Activated T-cell treated with anti-CD3 and anti-CD28 coated beads, Interleukin-2, amount 50 U/mL, for 24 hours (primary cell): Measurements from ENCODE around the gene RHBDL1.
A peak's percentile ranks its signal among the peaks of the same experiment; 100 is the strongest.

Experiments
- DNase-seq: peaks from one replicate; pipeline ENCODE4 v3.0.0-alpha.2; 2020
- H3K27ac Mint-ChIP-seq: 2 replicates; pipeline ENCODE4 v1.8.0; 2020; ENCODE audit warnings: mild to moderate bottlenecking, mixed read lengths
- H3K27me3 Mint-ChIP-seq: 2 replicates; pipeline ENCODE4 v1.8.0; 2020; ENCODE audit warnings: mixed read lengths
- H3K36me3 Mint-ChIP-seq: 2 replicates; pipeline ENCODE4 v1.8.0; 2020; ENCODE audit warnings: low read depth, mixed read lengths
- H3K4me1 Mint-ChIP-seq: 2 replicates; pipeline ENCODE4 v1.8.0; 2020; ENCODE audit warnings: low read depth, mixed read lengths
- H3K4me3 Mint-ChIP-seq: 2 replicates; pipeline ENCODE4 v1.8.0; 2020; ENCODE audit warnings: mild to moderate bottlenecking, moderate library complexity, mixed read lengths
- H3K9me3 Mint-ChIP-seq: 2 replicates; pipeline ENCODE4 v1.8.0; 2020; ENCODE audit warnings: mixed read lengths

The RHBDL1 gene

DNA sequence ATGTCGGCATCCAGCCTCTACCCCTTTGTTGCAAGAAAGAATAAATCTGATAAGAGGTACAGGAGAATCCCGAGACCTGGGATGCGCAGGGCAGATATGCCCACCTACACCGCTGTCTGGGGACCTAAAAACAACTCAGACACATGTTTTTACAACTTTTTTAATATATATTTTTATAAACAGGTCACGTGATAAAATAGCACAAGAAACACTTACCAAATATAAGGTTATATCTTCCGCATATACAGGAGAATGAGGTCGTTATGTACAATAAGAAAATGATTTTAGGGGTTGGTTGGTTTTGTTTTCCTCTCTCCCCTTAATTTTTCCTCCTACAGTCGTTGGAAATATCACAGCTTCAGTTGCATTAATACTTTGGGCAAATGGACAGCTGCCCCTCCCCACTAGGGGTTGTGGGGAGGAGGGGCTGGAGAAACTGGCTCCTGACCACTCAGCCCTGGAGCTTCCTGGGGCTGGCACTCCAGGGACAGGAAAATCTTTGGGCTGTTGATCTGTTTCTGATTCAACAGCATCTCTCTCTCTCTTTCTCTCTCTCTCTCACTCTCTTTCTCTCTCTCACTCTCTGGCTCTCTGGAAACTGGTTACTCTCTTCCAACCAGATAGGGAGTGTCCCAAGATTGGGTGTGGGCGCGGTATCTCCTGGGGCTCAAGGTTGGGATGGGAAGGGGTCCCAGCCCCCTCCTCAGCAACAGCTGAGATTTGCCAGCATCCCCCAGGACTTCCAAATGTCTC is 17.1 kb downstream of the RHBDL1 start:
- Mint-ChIP-seq H3K4me1 (peaks cover 37% of the 10 kb centered on the region), H3K27me3 (no peaks in the 10 kb centered on the region), H3K36me3 (peaks cover 18% of the 10 kb centered on the region), H3K4me3 (no peak overlapping the region), H3K9me3 (no peaks in the 10 kb centered on the region), H3K27ac (no peak overlapping the region)
- DNase-seq: no peak

GRCh38 chr16:693364-693763 is 17.9 kb downstream of the RHBDL1 start:
- H3K36me3 Mint-ChIP-seq: peaks cover 15% of the 10 kb centered on the region
- DNase-seq: no peak
- peaks cover 34% of the 10 kb centered on the region for H3K4me1 Mint-ChIP-seq
- no peaks in the 10 kb centered on the region for H3K9me3 Mint-ChIP-seq
- peak overlapping the region; percentile 31 for H3K4me3 Mint-ChIP-seq
- H3K27ac Mint-ChIP-seq: no peak overlapping the region
- H3K27me3 Mint-ChIP-seq: no peaks in the 10 kb centered on the region

- no peaks in the 10 kb centered on the region for H3K9me3 Mint-ChIP-seq
- H3K27ac Mint-ChIP-seq: no peak overlapping the region
- H3K27me3 Mint-ChIP-seq: no peaks in the 10 kb centered on the region
- H3K4me3 Mint-ChIP-seq: peak overlapping the region; percentile 31
- peak; percentile 60 for DNase-seq
- peaks cover 30% of the 10 kb centered on the region for H3K4me1 Mint-ChIP-seq
- H3K36me3 Mint-ChIP-seq: peaks cover 11% of the 10 kb centered on the region
These were observed 18.3 kb downstream of the RHBDL1 start for GRCh38 chr16:693766-694165.

- H3K9me3 Mint-ChIP-seq: no peaks in the 10 kb centered on the region
- peaks cover 9% of the 10 kb centered on the region for H3K36me3 Mint-ChIP-seq
- DNase-seq: no peak
- H3K27ac Mint-ChIP-seq: no peak overlapping the region
- no peaks in the 10 kb centered on the region for H3K27me3 Mint-ChIP-seq
- peaks cover 29% of the 10 kb centered on the region for H3K4me1 Mint-ChIP-seq
- H3K4me3 Mint-ChIP-seq: peak overlapping the region; percentile 67
These were observed 18.9 kb downstream of the RHBDL1 start for GRCh38 chr16:694187-694862.

- peaks cover 29% of the 10 kb centered on the region for H3K4me1 Mint-ChIP-seq
- H3K27me3 Mint-ChIP-seq: no peaks in the 10 kb centered on the region
- no peak for DNase-seq
- H3K27ac Mint-ChIP-seq: no peak overlapping the region
- no peaks in the 10 kb centered on the region for H3K9me3 Mint-ChIP-seq
- H3K36me3 Mint-ChIP-seq: peaks cover 3% of the 10 kb centered on the region
- peak overlapping the region; percentile 46 for H3K4me3 Mint-ChIP-seq
These were observed 19.4 kb downstream of the RHBDL1 start for GRCh38 chr16:694863-695354.

- DNase-seq: peak; percentile 84
- Mint-ChIP-seq H3K27me3 (peaks cover 3% of the 10 kb centered on the region), H3K27ac (peak overlapping the region; percentile 57), H3K9me3 (no peaks in the 10 kb centered on the region), H3K4me3 (peak overlapping the region; percentile 69), H3K36me3 (no peaks in the 10 kb centered on the region), H3K4me1 (peaks cover 31% of the 10 kb centered on the region)
These were observed 20.1 kb downstream of the RHBDL1 start for GRCh38 chr16:695355-696089.

- no peaks in the 10 kb centered on the region for H3K9me3 Mint-ChIP-seq
- H3K27ac Mint-ChIP-seq: no peak overlapping the region
- H3K27me3 Mint-ChIP-seq: peaks cover 34% of the 10 kb centered on the region
- no peak overlapping the region for H3K4me3 Mint-ChIP-seq
- no peak for DNase-seq
- no peaks in the 10 kb centered on the region for H3K36me3 Mint-ChIP-seq
- peaks cover 27% of the 10 kb centered on the region for H3K4me1 Mint-ChIP-seq
These were observed 23.6 kb downstream of the RHBDL1 start for GRCh38 chr16:698911-699671.

GRCh38 chr16:700684-701584 is 25.5 kb downstream of the RHBDL1 start:
- peak; percentile 75 for DNase-seq
- Mint-ChIP-seq H3K27ac (no peak overlapping the region), H3K4me3 (no peak overlapping the region), H3K27me3 (peaks cover 42% of the 10 kb centered on the region), H3K4me1 (peaks cover 18% of the 10 kb centered on the region), H3K9me3 (no peaks in the 10 kb centered on the region), H3K36me3 (no peaks in the 10 kb centered on the region)

GRCh38 chr16:702341-702740 is 26.9 kb downstream of the RHBDL1 start:
- Mint-ChIP-seq H3K36me3 (no peaks in the 10 kb centered on the region), H3K4me3 (no peak overlapping the region), H3K4me1 (peaks cover 15% of the 10 kb centered on the region), H3K9me3 (no peaks in the 10 kb centered on the region), H3K27ac (no peak overlapping the region), H3K27me3 (peaks cover 54% of the 10 kb centered on the region)
- no peak for DNase-seq

DNA sequence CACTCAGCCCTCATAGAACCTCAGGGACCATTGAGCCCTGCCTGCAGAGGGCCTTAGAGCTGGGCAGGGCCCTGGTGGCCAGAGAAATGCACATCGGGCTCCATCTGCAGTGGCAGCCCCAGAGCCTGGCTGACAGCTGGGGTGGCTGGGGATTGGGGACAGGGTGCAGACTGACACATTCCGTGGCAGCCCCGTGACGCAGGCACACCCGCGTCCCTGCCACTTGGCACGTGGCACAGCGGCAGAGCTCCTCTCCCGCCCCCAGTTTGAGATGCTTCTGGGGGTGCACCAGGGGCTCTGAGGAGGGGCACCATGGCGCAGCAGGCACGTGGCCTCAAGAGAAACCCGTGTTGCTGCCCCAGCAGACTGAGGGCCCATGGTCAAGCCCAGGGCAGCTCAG is 27.9 kb downstream of the RHBDL1 start:
- no peak overlapping the region for H3K4me3 Mint-ChIP-seq
- H3K36me3 Mint-ChIP-seq: no peaks in the 10 kb centered on the region
- peaks cover 63% of the 10 kb centered on the region for H3K27me3 Mint-ChIP-seq
- peaks cover 15% of the 10 kb centered on the region for H3K4me1 Mint-ChIP-seq
- H3K27ac Mint-ChIP-seq: no peak overlapping the region
- no peaks in the 10 kb centered on the region for H3K9me3 Mint-ChIP-seq
- DNase-seq: no peak

- H3K4me1 Mint-ChIP-seq: peaks cover 12% of the 10 kb centered on the region
- H3K4me3 Mint-ChIP-seq: no peak overlapping the region
- no peaks in the 10 kb centered on the region for H3K36me3 Mint-ChIP-seq
- DNase-seq: no peak
- H3K27ac Mint-ChIP-seq: no peak overlapping the region
- H3K9me3 Mint-ChIP-seq: no peaks in the 10 kb centered on the region
- H3K27me3 Mint-ChIP-seq: peaks cover 69% of the 10 kb centered on the region
These were observed 28.6 kb downstream of the RHBDL1 start for GRCh38 chr16:704047-704446.

- H3K27me3 Mint-ChIP-seq: peaks cover 76% of the 10 kb centered on the region
These were observed 29.3 kb downstream of the RHBDL1 start for GRCh38 chr16:704552-705380.

More at GRCh38 chr16:704552-705380, 29.3 kb downstream of the RHBDL1 start:
- H3K4me3 Mint-ChIP-seq: no peak overlapping the region
- peaks cover 7% of the 10 kb centered on the region for H3K4me1 Mint-ChIP-seq
- H3K36me3 Mint-ChIP-seq: no peaks in the 10 kb centered on the region
- H3K9me3 Mint-ChIP-seq: no peaks in the 10 kb centered on the region
- no peak for DNase-seq
- H3K27ac Mint-ChIP-seq: no peak overlapping the region
